ENCODE results near the gene IGF1.
A peak's percentile ranks its signal among the peaks of the same experiment; 100 is the strongest.
"Not testable (repeated sequence)": the region's sequence is repeated elsewhere in the genome, so short reads cannot be mapped to it uniquely, and the experiment has no call there.

Gene IGF1

GRCh38 chr12:102379346-102380162, 100.8 kb downstream of the IGF1 start:
- DNase-seq (no peak), ATAC-seq (peak; percentile 63)

GRCh38 chr12:102376781-102377180, 103.6 kb downstream of the IGF1 start:
- ATAC-seq (no peak), DNase-seq (no peak)

GRCh38 chr12:102376181-102376747, 104.1 kb downstream of the IGF1 start:
- DNase-seq (peak; percentile 29), ATAC-seq (peak; percentile 24)

DNA sequence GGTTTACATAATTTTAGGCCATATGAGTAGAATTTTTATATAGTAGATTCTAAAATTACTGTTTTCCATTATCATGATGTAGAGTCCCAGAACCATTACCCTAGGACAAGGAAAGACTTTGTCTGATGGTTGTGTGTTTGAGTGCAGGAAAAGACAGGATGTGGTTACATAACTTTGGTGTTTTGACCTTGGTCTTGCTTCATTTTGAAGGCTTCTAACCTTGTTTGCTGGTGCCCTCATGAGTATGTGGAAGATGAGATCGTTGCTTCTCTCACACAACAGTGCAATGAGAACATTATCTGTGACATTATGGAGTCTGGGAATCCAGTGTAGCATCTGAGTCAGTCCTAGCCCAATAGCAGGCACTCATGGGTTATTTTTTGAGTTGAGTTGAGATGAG, 106.2 kb downstream of the IGF1 start:
- DNase-seq, result no peak
- ATAC-seq, result no peak

- DNase-seq (no peak), ATAC-seq (no peak)
Observed at GRCh38 chr12:102372087-102372486, 108.3 kb downstream of the IGF1 start.

GRCh38 chr12:102371165-102371564, 109.2 kb downstream of the IGF1 start:
- DNase-seq (peak; percentile 6), ATAC-seq (peak; percentile 81)

DNA sequence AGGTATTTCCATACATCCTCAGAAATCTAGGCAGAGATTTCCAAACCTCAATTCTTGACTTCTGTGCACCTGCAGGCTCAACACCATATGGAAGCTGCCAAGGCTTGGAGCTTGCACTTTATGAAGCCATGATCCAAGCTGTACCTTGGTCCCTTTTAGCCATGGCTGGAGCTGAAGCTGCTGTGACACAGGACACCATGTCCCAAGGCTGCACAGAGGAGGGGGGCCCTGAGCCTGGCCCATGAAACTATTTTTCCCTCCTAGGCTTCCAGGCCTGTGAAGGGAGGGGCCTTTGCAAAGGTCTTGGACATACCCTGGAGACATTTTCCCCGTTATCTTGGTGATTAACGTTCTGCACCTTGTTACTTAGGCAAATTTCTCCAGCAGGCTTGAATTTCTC, 110.5 kb downstream of the IGF1 start:
- ATAC-seq (no peak), DNase-seq (no peak)

DNA sequence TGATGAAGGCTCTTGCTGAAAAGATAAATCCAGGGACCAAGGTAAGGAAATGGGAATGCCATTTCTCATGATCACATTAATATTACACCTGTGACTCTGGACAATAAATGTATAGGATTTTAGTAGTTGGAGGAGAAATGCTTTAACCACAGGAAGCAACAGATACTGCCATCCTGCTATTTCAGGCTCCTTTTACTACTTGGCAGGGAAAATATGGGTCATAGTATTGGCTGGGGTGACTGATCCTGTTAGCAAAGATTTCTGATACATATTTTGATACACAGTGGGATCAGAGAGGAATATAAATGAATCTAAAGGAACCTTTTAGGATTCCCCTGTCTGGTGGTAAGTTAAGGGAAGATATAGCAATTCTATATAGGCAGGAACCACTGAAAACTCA, 115.0 kb downstream of the IGF1 start:
- DNase-seq (no peak), ATAC-seq (no peak)

DNA sequence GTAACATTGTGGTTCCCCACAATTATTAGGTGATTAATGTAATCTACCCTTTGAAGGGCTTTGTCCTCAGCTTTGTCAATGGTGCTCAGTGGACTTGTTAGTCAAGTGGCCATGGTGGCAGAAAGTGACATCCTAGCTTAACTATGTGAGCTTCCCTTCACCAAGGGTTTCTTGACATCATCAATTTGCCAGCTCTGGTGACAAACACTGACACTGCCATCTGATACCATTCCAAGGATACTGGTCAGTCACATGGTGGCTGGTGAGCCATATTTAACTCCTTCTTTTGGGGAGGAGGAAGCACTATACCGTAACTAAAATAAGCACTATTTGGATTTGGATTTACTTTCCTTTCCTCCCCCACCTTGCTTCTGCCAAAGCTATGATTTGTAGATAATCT, 115.7 kb downstream of the IGF1 start:
- ATAC-seq (no peak), DNase-seq (no peak)

GRCh38 chr12:102356690-102357089, 123.7 kb downstream of the IGF1 start:
- DNase-seq, result no peak
- ATAC-seq, result no peak

DNA sequence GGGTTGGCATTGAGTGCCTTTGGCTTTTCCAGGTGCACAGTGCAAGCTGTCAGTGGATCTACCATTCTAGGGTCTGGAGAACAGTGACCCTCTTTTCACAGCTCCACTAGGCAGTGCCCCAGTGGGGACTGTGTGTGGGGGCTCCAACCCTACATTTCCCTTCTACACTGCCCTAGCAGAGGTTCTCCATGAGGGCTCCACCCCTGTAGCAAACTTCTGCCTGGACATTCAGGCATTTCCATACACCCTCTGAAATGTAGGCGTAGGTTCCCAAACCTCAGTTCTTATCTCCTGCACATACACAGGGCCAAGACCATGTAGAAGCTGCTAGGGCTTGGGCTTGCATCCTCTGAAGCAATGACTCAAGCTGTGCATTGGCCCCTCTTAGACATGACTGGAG, 126.1 kb downstream of the IGF1 start:
- not testable (repeated sequence) for ATAC-seq, DNase-seq

- ATAC-seq (no peak), DNase-seq (no peak)
Observed at GRCh38 chr12:102351322-102351721, 129.0 kb downstream of the IGF1 start.

- ATAC-seq, result no peak
Observed at GRCh38 chr12:102350070-102350469, 130.3 kb downstream of the IGF1 start.

DNA sequence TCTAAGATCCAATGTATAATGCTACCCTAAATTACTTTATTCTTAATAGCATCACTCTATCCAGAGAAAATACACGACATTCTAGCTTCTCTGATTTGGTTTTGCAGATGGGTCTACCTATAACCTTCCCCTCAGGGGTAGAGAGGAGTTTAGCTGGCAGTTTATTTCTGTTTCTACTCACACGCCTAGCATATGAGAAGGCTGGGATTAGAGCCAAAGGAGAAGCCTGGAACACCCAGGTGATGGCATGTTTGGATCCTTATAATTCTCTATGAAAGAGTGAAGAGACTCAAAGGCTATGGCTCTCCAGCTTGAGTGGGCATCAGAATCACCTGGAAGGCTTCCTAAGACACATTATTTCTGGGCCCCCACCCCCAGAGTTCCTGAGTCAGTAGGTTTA, 131.3 kb downstream of the IGF1 start:
- ATAC-seq, result no peak
- DNase-seq, result no peak

More at GRCh38 chr12:102350070-102350469, 130.3 kb downstream of the IGF1 start:
- no peak for DNase-seq

- ATAC-seq (no peak), DNase-seq (no peak)
Observed at GRCh38 chr12:102347811-102348210, 132.6 kb downstream of the IGF1 start.
